CD4-positive, alpha-beta T cell treated with Interleukin-10 for 1 hour (primary cell): ENCODE results near the gene RPL9.
"Not testable (repeated sequence)": the region's sequence is repeated elsewhere in the genome, so short reads cannot be mapped to it uniquely, and the experiment has no call there.

Source experiments
- DNase-seq: peaks from one replicate; pipeline ENCODE4 v3.0.0-alpha.2; 2020

Gene RPL9

DNA sequence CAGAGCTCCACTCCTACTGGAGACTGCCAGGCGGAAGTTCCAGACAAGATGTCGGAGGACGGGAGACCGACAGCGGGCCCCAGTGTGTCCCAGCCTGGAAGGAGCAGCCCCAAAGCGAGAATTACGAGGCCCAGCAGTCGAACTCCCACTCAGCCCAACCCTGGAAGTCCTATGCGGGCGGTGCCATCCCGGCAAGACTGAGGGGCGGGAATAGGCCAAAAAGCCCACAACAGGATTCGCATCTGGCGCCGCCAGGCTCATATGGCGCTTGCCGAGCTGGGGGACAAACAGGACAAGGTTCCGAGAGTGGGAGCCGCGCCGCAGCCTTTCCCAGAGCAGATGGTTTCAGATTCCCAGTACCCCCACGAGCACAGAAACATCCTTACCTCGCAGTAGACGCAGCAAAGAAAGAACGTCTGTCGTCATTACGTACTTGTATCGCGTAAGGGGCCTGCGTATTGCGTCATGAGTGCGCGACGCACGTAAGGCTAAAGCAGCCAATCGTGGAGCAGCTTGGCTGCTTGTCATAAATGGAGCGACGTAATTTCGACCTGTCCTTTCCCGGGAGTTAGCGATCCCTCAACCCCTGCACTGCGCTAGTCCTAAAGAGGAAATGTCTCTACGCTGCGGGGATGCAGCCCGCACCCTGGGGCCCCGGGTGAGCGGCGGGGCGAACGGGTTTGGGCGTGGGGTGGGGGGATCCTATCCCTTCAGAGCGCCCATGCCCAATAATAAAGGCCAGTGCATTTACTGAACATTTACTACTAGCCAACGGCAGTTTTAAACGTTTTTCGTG lies at the start of gene RPL9, which contains the start of gene LIAS:
Gene RPL9 (minus strand): TSS at position 418 of the 796 bp plus-strand sequence. CDS start 483 bp downstream, outside the sequence.
Gene LIAS (plus strand): TSS at position 552 of the 796 bp plus-strand sequence. CDS start 62 bp downstream, at position 614.
- peak; percentile 96 for DNase-seq

DNA sequence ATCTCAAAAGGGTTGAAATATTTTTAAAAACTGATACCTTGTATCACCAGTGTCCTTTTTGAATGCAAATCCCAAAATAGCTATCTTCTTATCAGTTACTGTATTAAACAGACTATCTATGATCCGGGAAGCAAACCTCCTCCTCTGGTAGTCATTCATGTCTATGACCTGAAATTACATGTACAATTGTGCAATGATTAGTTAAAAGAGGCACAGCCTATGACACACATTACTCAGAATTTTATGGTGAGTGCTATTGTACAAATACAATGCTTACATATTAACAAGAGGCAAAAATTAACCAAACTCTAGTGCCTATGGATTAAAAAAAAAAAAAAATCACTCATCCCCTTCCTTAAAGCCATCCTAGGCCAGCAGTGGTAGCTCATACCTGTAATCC lies 46.9 kb upstream of the RPL9 start:
- no peak for DNase-seq

DNA sequence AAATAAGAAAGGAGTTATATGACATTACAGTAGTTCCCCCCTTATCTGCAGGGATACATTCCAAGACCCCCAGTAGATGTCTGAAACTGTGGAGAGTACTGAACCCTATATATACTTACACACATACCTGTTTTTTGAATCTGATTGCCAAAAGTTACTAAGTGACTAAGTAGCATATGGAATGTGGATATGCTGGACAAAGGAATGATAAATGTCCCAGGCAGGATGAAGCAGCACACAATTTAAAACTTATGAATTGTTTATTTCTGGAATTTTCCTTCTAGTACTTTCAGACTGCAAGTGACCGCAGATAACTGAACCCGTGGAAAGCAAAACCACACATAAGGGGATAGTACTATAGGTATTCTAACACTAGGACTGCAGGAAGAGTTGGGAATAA lies 45.8 kb upstream of the RPL9 start:
- no peak for DNase-seq

DNA sequence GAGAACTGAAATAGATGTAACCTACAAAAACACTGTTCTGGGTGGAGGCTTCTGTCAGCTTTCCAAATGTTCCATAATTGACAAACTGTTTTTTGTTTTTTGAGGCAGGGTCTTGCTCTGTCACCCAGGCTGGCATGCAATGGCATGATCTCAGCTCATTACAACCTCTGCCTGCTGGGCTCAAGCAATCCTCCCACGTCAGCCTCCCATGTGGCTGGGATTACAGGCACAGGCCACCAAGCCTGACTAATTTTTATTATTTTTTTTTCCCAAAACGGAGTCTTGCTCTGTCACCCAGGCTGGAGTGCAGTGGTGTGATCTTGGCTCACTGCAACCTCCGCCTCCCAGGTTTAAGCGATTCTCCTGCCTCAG lies 43.9 kb upstream of the RPL9 start:
- DNase-seq: not testable (repeated sequence)

DNA sequence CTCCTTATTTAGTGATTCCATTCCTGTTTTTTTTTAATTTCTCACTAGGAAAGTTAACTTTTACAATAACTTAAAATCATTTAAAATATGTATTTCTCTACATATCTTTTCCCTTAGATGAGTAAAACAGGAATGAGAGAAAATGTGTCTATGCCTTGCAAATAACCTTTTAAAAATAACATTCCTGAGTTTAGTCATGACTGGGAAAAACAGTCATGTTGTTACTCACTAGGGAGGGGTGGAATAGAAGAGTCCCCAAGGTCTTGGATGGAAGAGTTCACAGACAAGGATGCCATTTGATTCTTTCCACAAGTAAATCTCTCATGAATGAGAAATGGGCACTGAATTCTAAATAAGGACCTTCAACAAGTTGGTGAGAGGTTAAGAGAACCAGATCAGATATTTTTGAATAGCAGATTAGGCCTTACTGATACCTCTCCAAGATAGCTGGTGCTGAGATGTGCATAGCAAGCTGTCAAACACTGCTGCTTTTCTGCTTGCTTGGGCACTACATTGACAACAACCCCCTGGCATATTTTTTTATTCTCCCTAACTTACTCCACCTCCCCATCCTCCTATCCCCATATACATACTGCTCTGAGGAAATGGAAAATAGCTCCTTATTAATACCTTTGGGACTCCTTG lies 43.4 kb upstream of the RPL9 start:
- no peak for DNase-seq

DNA sequence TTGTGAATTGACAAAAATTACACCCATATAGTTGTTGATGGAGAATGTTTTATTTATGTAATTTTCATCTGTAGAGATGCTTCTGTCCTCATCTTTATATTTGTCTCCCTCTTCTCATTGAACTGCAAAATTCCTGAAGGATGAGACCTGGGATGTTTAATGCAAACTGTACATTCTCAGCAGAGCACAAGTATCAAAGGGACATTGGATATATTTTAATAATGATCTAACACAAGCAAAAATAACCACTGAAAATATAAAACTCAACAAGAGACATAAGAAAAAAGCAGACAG lies 40.0 kb upstream of the RPL9 start:
- DNase-seq: no peak

DNA sequence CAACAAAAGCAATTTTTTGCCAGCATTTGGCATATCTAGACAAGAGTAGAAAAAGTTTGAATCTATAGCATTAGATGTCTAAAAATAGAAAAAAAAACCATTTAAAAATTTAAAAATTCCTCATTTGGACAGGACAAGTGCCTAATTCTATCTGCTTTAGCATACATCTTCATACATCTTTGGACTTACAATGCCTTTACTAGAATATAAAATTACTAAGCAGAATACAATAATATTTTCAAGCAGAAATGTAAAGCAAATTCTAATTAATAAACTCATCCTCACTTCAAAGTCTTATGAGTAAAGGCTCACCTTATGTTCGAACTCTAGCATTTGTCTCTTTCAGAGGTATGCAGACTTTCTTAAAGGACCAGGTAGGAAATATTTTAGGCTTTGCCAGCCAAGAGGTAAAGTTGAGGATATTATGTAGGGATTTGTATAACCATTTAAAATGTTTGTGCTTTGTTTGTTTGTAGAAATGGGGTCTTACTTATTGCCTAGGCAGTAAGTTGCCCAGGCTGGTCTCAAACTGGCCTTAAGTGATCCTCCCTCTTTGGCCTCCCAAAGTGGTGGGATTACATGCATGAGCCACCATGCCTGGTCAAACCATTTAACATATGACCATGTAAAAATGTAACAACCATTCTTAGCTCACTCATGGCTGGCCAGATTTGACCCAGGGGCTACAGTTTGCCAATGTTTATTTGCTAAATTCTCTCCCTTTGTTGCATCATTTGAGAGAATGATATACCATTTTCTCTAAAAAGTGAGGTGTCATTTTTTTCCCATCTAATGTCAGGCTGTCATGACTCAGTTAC lies 39.4 kb upstream of the RPL9 start:
- DNase-seq: no peak

DNA sequence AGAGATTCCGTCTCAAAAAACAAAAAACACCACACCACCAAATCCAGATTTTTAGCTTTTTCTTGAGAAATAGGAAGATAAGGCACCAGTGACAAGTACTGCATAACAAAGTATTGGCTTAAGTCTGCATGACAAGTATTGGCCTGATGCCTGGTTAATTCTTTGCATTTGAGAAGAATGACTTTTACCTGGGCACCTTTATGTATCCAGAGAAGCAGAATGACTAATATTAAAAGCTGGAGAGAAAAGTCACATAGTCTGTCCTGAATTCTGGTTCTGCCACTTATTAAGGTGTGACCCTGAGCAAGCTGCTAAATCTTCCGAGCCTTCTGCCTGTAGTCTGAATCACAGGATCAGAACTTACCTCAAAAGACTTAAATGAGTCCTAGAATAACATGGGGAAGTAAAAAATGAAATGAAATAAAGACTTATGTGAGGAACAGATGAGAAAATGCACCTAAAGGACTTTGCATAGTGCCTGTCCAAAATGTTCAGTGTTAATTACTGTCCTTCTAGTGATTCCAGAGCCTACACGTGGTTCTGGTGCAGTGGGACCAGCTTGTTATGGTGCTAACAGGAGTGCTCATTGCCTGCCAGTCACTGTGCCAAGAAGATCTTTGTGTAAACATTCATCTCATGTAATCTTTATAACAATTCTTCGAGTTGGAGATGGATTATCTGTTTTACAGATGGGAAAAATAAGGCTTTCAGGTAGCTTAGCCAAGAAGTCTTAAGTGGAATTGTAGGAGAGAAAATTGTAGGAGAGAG lies 36.9 kb upstream of the RPL9 start:
- DNase-seq: no peak

DNA sequence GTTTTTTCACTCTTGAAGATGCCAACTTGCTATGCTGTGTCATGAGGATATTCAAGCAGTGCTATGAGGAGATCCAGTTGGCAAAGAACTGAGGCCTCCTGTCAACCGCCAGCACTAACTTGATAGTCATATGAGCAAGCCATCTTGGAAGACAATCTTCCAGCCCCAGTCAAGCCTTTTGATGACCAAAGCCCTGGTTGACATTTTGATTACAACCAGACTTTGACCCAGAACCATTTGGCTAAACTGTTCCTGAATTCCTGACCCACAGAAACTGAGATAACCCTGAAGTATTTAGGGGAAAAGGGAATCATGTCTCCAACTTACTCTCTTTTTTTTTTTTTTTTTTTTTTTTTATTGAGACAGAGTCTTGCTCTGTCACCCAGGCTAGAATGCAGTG lies 35.6 kb upstream of the RPL9 start:
- no peak for DNase-seq

DNA sequence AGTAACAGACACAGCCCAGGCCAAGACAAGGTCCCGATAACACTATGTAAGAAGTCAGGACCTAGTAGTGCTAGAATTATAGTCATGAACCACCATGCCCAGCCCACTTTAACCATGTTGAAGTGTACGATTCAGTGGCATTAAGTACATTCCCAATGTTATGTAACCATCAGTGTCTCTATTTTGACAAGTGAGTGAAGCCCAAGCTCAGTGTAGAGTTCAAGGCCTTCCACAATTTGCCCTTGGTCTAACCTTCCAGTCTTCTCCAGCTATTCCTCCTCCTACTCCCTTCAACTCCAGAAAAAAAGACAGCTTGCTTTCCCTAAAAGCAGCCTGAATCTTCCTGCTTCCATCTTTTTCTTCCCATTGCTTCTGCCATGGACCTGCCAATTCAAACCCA lies 31.6 kb upstream of the RPL9 start:
- DNase-seq: no peak

DNA sequence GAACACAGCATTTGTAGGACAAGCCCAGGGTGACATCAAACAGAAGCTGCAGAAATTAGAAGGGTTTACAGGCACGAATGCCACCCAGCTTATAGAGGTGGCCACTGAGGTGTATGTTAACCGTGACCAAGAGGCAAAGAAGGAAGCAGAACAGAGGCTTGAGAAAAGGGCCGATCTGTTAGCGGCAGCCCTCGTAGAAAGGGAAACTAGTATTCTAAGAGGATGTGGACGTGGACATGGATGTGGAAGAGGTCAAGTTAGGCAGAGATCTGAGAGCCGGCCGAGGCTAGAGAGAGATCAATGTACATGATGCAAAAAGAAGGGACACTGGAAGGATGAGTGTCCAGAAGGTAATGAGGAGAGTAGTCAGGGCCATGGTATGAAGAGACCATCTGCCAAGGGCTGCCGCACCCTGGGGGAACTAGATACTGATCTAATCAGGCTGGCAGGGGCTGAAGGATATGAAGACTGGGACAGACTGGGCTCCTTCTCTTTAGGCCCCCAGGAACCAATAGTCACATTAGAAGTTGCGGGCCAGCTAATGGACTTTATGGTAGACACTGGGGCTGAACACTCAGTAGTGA lies 27.6 kb upstream of the RPL9 start:
- DNase-seq: no peak

DNA sequence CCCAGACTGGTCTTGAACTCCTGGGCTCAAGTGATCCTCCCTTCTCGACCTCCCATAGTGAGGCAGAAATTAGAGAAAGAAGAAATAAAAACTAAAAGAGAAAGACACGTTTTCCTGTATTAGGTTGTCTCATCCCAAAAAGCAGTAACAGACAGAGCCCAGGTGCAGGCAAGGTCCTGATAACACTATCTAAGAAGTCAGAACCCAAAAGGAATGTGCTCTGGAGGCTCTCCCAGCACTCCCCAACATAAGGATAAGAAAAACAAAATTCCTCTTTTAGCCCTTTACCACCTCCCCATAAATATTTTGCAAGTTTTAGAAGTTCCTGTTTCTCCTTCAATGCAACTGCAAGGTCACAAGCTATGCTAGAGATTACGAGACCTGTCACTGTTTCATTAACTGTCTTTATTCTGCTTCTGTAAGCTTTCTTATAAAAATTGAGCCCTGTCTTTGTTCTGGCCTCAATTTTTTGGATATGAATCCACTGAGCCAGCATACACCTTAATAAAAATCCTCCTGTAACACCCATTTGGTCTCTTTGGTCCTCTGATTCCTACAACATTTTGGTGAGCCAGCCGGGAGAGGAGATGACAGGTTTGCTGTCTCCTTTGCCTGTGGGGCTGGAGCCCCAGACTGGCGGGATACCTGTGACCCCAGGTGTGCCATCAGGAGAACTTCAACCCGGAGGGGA lies 26.0 kb upstream of the RPL9 start:
- DNase-seq: no peak

DNA sequence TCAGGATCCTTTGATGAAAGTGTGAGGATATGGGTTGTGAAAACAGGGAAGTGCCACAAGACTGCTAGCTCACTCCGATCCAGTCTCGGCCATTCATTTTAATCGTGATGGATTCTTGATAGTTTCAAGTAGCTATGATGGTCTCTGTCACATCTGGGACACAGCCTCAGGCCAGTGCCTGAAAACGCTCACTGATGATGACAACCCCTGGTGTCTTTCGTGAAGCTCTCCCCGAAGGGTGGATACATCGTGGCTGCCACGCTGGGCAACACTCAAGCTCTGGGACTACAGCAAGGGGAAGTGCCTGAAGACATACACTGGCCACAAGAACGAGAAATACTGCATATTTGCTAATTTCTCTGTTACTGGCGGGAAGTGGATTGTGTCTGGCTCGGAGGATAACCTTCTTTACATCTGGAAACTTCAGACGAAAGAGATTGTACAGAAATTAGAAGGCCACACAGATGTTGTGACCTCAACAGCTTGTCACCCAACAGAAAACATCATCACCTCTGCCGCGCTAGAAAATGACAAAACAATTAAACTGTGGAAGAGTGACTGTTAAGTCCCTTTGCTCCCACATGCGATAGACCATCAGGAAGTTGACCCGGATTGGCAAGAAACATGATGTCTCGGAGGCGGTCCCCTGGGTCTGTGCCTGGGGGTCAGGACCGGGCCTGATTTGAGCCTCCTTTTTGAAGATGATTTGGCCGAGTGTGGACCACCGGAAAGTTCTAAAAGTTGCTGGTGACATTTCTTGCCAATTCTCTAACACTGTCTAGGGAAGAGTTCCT lies 22.4 kb upstream of the RPL9 start:
- DNase-seq: no peak

DNA sequence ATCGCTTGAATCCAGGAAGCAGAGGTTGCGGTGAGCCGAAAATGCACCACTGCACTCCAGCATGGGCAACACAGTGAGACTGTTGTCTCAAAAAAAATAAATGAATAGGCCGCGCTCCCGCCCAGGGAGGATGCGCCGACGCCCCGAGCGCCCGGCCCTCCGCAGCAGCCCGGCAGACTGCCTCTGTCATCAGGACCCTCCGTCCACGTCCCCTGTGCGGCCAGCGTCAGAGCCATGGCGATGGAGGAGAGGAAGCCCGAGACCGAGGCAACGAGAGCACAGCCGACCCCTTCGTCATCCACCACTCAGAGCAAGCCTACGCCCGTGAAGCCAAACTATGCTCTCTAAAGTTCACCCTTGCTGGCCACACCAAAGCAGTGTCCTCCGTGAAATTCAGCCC lies 21.5 kb upstream of the RPL9 start:
- DNase-seq: no peak

DNA sequence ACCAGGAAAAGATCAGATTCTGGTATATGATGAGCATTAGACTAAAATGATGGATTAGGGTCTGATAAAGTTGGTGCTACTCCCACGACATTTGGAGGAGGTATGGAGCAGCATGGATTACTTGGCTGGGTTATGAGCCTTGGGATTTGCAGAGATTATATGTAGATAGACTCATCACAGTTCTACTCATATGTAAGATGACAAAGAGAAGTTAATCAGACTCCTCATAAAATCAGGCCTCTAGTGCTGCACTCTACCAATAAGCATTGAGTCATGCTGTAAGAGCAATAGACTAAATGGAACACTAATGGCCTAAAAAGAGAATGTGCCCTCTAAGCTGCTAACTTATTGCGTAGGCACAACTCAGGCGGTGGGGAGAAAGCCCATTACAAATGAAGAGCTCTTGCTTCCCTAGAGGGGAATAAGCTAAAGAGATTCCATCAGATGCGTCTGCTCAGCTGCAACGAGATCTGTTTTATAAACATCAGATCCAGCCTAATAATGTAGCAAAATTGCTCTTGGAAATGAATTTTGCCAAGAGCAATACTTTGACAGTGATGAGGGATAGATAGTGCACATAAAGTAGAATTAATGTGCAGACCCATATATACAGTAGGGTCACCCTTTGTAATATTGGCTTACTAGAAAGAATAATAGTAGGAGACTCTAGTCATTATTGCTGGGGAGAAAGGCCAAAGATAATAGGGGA lies 17.6 kb upstream of the RPL9 start:
- DNase-seq: no peak

DNA sequence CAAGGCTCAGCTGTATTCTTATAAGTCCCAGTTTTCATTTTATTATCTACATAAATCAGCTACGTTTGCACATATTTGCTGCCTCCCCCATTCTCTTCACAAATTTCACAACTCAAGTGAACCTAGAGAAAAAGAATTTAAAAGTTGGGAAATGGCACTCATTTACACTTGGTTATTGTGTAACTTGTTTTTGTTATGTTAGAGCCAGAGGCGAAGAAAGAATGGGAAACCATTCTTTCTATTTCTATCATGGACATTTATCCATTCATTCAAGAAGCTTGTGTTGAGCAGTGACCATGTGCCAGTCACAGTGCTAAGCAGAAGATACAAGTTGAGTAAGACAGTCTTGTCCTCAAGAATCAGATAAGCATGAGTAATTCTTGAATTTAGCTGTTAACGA lies 13.7 kb upstream of the RPL9 start:
- DNase-seq: no peak

DNA sequence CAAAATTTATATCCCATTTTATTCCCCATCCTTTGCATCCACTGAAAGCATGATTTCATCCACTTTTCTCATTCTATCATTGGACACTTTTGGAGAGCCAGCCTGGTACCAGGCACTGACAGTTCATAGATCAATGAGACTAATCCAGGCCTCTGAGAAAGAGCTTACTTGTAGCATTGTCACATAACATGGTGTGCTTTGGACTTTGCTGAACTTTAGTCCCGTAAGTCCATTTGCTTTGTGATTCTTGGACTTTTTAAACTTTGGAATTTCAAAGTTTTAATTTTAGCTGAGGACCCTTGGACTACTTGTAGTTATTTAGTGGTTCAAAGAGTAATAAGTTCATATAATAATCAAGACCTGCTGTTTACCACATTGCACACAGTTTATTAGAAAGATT lies 11.7 kb upstream of the RPL9 start:
- DNase-seq: no peak

DNA sequence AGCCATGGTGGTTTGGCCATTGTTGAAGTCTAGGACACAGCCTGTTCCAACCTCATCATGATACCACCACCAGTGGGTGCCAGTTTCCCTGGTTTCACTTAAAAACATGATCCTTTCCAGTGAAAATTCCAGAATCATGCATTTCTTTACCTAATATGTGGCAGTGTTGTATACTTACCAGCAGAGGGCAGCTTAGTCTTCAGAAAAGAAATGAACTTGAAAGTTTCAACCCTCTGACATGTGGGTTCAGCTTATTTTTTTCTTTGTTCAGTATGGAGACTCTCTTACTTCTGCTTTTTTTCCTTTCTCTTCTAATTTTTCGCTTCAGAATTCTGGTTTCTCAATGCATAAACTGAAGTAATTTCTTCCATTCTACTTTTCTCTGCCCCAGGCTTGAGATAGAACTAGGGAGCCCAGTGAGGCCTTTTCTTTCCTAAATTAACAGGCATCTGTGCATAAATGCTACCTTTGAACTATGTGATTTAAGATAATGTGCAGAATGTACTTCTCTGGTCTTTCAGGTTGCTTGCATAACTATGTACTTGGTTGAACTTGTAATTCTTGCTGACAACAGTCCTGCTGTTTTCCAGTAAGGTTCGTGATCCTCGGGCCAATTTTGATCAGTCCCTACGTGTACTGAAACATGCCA lies 10.8 kb upstream of the RPL9 start:
- peak; percentile 62 for DNase-seq

DNA sequence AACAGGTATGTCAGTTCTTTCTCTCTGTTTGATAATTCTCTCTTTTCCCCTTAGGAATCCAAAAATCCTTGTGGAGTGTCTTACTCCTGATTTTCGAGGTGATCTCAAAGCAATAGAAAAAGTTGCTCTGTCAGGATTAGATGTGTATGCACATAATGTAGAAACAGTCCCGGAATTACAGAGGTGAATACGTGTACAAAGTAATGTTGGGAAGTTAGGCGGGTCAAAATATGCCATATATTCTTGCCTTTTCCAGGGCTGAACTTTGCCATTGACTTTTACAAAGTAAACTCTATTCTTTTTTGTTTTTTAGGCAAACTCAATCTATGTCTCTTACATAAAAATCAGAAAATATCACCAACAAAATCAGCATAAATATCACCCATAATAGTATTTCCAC lies 8.7 kb upstream of the RPL9 start:
- DNase-seq: no peak

DNA sequence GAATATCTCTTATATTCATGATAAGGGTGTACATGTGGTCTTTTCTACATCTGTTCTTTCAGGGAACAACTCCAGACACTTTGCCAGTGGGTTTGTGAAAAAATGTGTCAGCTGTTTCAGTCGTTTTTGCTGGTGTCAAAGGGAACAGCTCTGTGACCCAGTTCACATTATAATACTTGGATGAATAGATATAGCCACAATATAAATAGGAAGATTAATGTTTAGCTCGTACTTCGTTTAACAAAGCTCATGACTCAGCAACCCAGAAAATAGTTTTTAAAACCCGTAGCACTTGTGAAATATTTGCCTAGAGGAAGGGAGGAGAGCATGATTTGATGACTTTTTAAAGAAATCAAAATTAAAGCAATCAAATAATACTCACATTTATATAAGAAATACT lies 8.0 kb upstream of the RPL9 start:
- DNase-seq: no peak
